Lower leg skin (tissue), 3 donors: Measurements from ENCODE around the gene PLD1.

ENCODE experiments used
- CTCF ChIP-seq, 3 donors: fragments of 450-650 bp; IDR thresholded peaks; one replicate each; pipeline ENCODE4 v1.5.1; 2016; ENCODE audit warnings: antibody characterized with exemption in 3 of 3, mild to moderate bottlenecking in 3 of 3, moderate library complexity in 2 of 3
- POLR2A ChIP-seq, 2 donors: fragments of 450-650 bp; IDR thresholded peaks; one replicate each; pipeline ENCODE4 v1.6.1; 2016 to 2017; ENCODE audit warnings: antibody characterized with exemption in 2 of 2, mild to moderate bottlenecking in 1 of 2, moderate library complexity in 1 of 2

GRCh38 chr3:171660188-171660587 is 150.1 kb downstream of the PLD1 start:
- no peak for TF ChIP-seq CTCF (IDR thresholded peaks at IDR 0.05)
- no peak for TF ChIP-seq POLR2A (IDR thresholded peaks at IDR 0.05)
